A673 (cell line): ENCODE results near the gene DENND6A.

Source experiments
- EZH2 ChIP-seq: fragments of 200-600 bp; sonication (generic); IDR thresholded peaks from 2 replicates; pipeline ENCODE4 v1.6.1; 2017; ENCODE audit warnings: borderline replicate concordance, low read depth, mild to moderate bottlenecking, mixed read lengths, antibody characterized with exemption, low read length; ENCODE audit not compliant: poor library complexity, severe bottlenecking
- TF ChIP-seq, protein P1 (sequence below): fragments of 300-800, 200-600 bp; sonication (generic); conservative IDR thresholded peaks from 2 replicates; pipeline ENCODE4 v1.5.1; 2017; ENCODE audit warnings: low read depth, mild to moderate bottlenecking, antibody characterized with exemption, low read length, moderate library complexity, mixed read lengths

- TF ChIP-seq, protein P1, sequence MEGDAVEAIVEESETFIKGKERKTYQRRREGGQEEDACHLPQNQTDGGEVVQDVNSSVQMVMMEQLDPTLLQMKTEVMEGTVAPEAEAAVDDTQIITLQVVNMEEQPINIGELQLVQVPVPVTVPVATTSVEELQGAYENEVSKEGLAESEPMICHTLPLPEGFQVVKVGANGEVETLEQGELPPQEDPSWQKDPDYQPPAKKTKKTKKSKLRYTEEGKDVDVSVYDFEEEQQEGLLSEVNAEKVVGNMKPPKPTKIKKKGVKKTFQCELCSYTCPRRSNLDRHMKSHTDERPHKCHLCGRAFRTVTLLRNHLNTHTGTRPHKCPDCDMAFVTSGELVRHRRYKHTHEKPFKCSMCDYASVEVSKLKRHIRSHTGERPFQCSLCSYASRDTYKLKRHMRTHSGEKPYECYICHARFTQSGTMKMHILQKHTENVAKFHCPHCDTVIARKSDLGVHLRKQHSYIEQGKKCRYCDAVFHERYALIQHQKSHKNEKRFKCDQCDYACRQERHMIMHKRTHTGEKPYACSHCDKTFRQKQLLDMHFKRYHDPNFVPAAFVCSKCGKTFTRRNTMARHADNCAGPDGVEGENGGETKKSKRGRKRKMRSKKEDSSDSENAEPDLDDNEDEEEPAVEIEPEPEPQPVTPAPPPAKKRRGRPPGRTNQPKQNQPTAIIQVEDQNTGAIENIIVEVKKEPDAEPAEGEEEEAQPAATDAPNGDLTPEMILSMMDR: no peak
- TF ChIP-seq EZH2: no peak
Observed at GRCh38 chr3:57646723-57647122, 46.2 kb downstream of the DENND6A start.
